ENCODE data around the gene TUBB. TPM values are rescaled to one million over a fixed set of nuclear protein-coding genes. Genes with fewer than 3 reads are reported as not detected.
"Not testable (repeated sequence)": the region's sequence is repeated elsewhere in the genome, so short reads cannot be mapped to it uniquely, and the experiment has no call there.

Gene TUBB
- polyA plus RNA-seq, 2 of the 4 experiments (the other 2 are of a cell fraction), result 691 to 1,044 TPM

DNA sequence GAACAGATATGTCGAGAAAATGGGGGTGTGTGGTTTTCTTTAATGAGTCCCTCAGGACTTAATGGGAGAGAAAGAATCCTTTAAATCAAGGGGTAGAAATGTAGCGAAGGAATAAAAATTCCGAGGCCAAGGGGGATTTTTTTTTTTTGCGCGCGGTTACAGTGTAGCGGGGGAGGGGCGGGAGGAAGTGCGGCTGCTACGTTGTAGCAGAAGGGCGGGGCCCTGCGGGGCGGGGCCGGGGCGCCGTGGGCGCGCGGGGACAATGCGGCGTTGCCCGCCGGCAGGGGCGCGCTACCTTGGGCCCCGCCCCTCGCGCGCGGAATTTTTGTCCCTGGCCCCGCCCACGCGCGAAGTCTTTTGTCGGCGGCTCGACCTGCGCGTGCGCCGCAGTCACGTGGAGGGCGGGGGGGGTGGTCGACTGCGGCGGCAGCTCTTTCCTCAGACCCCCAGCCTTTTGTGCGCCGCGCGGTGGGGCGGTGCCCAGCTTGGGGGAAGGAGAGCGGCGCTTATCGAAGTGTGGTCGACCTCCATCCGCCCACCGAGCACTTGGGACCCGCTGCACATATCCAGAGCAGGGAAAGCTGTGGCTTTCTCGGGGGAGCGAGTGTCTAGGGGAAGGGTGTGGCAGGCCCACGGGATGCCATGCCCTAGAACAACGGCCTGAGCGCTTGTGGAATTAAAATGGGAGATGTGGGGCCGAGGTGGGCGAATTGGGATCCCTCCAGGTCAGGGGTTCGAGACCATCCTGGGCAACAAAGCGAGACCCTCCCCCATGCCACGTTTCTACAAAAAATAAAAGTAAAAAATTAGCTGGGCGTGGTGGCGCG is 1.3 kb downstream of the TUBB start (continued):
- TF ChIP-seq, protein P1, sequence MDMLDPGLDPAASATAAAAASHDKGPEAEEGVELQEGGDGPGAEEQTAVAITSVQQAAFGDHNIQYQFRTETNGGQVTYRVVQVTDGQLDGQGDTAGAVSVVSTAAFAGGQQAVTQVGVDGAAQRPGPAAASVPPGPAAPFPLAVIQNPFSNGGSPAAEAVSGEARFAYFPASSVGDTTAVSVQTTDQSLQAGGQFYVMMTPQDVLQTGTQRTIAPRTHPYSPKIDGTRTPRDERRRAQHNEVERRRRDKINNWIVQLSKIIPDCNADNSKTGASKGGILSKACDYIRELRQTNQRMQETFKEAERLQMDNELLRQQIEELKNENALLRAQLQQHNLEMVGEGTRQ (IDR thresholded peaks at IDR 0.05), result peak; percentile 90
- TF ChIP-seq NR3C1 (IDR thresholded peaks at IDR 0.05) (no peak), SMC3 (IDR thresholded peaks at IDR 0.05) (no peak), HOXA7 (CRISPR knock-in tag; IDR thresholded peaks at IDR 0.05) (peak; percentile 75), NFE2L2 (conservative IDR thresholded peaks at IDR 0.05; ENCODE audit: low read length) (no peak)

DNA sequence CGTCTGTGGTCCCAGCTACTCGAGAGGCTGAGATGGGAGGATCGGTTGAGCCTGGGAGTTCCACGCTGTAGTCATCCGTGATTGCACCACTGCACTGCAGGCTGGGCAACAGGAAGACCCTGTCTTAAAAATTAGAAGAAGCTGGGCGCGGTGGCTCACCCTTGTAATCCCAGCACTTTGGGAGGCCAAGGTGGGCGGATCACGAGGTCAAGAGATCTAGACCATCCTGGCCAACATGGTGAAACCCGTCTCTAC is 1.8 kb downstream of the TUBB start:
- 0% methylated on average over 9 of the region's 10 CpGs for WGBS (ENCODE audit: missing lambda C conversion rate)
- DNase-seq (ENCODE audit: low read depth in 1 of 2, low spot score in 1 of 2), result peak in 1 of 2 experiments; percentile 26
- Histone ChIP-seq H3K4me2 (peak overlapping the region; percentile 96), H3K4me3 (peak overlapping the region; percentile 98), H3K4me1 (peaks cover 55% of the 10 kb centered on the region), H3K27ac (peak overlapping the region; percentile 99 to 100)
- H3K9me3 ChIP-seq, ATAC-seq, FAIRE-seq: not testable (repeated sequence)
- ChIA-PET POLR2A (interaction anchor here (1.2 to 3.5 kb wide), 6 partner anchors 23 to 60 kb away, joined by 3 to 12 read pairs (median 4); partner anchors contain the start of genes DHX16 and IER3), CTCF (interaction anchor here (0.7 to 18.8 kb wide), 38 partner anchors 10 to 368 kb away, joined by 3 to 539 read pairs (median 4); partner anchors contain the start of genes DDR1, DHX16, IER3 and NRM)

DNA sequence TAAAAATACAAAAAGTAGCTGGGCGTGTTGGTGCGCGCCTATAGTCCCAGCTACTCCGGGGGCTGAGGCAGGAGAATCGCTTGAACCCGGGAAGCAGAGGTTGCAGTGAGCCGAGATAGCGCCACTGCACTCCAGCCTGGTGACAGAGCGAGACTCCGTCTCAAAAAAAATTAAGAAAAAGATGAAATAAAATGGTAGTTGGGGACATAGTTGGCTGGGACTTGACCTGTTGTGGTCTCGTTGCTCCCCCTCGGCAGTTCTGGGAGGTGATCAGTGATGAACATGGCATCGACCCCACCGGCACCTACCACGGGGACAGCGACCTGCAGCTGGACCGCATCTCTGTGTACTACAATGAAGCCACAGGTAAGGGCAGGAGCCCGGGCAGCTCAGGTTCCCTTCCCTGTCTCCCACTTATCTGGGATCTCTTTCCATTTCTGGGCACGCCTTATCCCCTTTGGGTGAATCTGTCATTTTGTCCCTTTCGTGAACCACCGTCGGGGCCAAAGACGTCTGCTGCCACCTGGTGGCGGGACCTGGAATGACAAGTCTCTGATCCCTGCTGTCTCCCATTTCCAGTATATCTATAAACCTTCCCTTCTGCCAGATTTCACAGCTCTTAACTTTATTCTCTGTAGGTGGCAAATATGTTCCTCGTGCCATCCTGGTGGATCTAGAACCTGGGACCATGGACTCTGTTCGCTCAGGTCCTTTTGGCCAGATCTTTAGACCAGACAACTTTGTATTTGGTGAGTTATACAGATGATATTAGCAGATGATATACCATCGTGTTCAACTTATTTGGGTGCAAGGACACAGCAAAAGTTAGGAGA is 2.3 kb downstream of the TUBB start:
- FAIRE-seq (no peak), ATAC-seq (no peak), DNase-seq (ENCODE audit: low read depth in 1 of 2, low spot score in 1 of 2) (peak; percentile 56 to 73)
- Histone ChIP-seq H3K9me3 (no peaks in the 10 kb centered on the region), H3K4me3 (peak overlapping the region; percentile 98), H3K4me2 (peak overlapping the region; percentile 96), H3K4me1 (peaks cover 58% of the 10 kb centered on the region), H3K27ac (peak overlapping the region; percentile 99 to 100)
- 3% methylated on average over 26 of the region's 27 CpGs for WGBS (ENCODE audit: missing lambda C conversion rate)
- ChIA-PET CTCF (interaction anchor here (0.6 to 18.8 kb wide), 46 partner anchors 10 to 409 kb away, joined by 3 to 539 read pairs (median 4); partner anchors contain the start of genes DDR1, DHX16, IER3 and NRM), POLR2A (interaction anchor here (0.6 to 3.5 kb wide), 5 partner anchors 10 to 59 kb away, joined by 3 to 12 read pairs (median 5); partner anchors contain the start of gene IER3)
- TF ChIP-seq RFX5 (IDR thresholded peaks at IDR 0.05), result no peak
- TF ChIP-seq CTCF (IDR thresholded peaks at IDR 0.05), result peak; percentile 79
- TF ChIP-seq E2F6 (IDR thresholded peaks at IDR 0.05; ENCODE audit: borderline replicate concordance, low read depth), result no peak
- TF ChIP-seq JUN (IDR thresholded peaks at IDR 0.05), result no peak; a peak in 1 of 5 replicates
- TF ChIP-seq CHD4 (IDR thresholded peaks at IDR 0.05; ENCODE audit: borderline replicate concordance), result no peak
- peak; percentile 64 to 73 for TF ChIP-seq RAD21 (conservative IDR thresholded peaks at IDR 0.05 in 1 of 2, IDR thresholded peaks at IDR 0.05 in 1 of 2)
- TF ChIP-seq FOXS1 (CRISPR knock-in tag; IDR thresholded peaks at IDR 0.05), result no peak
- no peak for TF ChIP-seq HOXA7 (CRISPR knock-in tag; IDR thresholded peaks at IDR 0.05)
- no peak for TF ChIP-seq NPAS2 (CRISPR knock-in tag; IDR thresholded peaks at IDR 0.05; ENCODE audit: borderline replicate concordance)
- no peak for TF ChIP-seq HMGXB4 (CRISPR knock-in tag; IDR thresholded peaks at IDR 0.05; ENCODE audit: borderline replicate concordance)
- TF ChIP-seq SMC3 (IDR thresholded peaks at IDR 0.05), result peak; percentile 73
- TF ChIP-seq MAZ (IDR thresholded peaks at IDR 0.05; ENCODE audit: borderline replicate concordance, low read depth, low read length), result no peak
- TF ChIP-seq, protein P2, sequence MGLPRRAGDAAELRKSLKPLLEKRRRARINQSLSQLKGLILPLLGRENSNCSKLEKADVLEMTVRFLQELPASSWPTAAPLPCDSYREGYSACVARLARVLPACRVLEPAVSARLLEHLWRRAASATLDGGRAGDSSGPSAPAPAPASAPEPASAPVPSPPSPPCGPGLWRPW (IDR thresholded peaks at IDR 0.05), result no peak
- no peak for TF ChIP-seq ZNF302 (CRISPR knock-in tag; IDR thresholded peaks at IDR 0.05)
- TF ChIP-seq, protein P3, sequence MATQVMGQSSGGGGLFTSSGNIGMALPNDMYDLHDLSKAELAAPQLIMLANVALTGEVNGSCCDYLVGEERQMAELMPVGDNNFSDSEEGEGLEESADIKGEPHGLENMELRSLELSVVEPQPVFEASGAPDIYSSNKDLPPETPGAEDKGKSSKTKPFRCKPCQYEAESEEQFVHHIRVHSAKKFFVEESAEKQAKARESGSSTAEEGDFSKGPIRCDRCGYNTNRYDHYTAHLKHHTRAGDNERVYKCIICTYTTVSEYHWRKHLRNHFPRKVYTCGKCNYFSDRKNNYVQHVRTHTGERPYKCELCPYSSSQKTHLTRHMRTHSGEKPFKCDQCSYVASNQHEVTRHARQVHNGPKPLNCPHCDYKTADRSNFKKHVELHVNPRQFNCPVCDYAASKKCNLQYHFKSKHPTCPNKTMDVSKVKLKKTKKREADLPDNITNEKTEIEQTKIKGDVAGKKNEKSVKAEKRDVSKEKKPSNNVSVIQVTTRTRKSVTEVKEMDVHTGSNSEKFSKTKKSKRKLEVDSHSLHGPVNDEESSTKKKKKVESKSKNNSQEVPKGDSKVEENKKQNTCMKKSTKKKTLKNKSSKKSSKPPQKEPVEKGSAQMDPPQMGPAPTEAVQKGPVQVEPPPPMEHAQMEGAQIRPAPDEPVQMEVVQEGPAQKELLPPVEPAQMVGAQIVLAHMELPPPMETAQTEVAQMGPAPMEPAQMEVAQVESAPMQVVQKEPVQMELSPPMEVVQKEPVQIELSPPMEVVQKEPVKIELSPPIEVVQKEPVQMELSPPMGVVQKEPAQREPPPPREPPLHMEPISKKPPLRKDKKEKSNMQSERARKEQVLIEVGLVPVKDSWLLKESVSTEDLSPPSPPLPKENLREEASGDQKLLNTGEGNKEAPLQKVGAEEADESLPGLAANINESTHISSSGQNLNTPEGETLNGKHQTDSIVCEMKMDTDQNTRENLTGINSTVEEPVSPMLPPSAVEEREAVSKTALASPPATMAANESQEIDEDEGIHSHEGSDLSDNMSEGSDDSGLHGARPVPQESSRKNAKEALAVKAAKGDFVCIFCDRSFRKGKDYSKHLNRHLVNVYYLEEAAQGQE (IDR thresholded peaks at IDR 0.05), result no peak; the same call in 1 of the 2 replicates
- no peak for TF ChIP-seq GATA3 (IDR thresholded peaks at IDR 0.05; ENCODE audit: borderline replicate concordance)
- TF ChIP-seq BHLHE40 (IDR thresholded peaks at IDR 0.05; ENCODE audit: low read depth, low read length), result no peak

Data from A549 (cell line).